Hypothalamus (tissue), 51 donors: ENCODE results near the gene NCEH1.
"Not testable (repeated sequence)": the region's sequence is repeated elsewhere in the genome, so short reads cannot be mapped to it uniquely, and the experiment has no call there.

Experiments used
- DNase-seq, 51 donors: peaks; one replicate each; lab custom pipeline; 2025; lab: John Stamatoyannopoulos, UW

Gene NCEH1

DNA sequence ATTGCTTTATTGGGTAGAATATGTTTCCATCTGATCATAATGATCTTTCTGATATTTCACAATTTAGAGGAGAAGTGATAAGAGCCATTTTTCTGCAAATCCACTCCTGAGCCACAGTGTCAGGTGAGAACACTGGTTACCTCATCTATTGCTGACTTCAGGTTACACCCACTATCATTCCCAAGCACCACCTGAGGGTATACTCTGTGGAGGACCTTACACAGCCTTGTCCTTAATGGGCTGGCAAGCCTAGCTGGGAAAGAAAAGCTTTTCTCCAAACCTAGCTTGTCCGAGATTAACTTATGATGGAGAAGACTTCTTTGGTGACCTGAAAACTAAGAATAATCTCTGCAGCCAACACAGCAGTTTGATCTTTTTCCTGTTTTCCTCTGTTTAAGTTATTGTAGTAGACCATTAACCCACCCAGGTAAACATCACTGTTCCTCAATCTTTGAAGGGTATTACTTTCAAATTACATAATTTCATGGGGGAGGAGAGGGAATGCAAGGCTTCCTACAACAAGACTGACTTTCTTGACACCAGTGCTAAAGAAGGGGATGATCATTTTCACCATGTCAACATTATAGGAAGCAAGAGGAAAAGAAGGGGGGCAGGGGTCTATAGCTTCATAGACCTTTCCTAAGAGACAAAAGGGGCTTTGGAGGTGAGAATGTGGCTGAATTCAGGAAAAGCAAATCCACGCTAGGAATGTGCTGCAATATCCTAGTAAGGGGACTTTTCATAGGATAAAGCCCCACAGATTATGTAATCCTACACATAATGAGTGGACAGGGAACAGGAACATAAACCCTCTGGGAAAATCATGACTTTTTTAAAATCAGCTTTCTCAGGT, 1.7 kb downstream of the NCEH1 start:
- no peak for DNase-seq

DNA sequence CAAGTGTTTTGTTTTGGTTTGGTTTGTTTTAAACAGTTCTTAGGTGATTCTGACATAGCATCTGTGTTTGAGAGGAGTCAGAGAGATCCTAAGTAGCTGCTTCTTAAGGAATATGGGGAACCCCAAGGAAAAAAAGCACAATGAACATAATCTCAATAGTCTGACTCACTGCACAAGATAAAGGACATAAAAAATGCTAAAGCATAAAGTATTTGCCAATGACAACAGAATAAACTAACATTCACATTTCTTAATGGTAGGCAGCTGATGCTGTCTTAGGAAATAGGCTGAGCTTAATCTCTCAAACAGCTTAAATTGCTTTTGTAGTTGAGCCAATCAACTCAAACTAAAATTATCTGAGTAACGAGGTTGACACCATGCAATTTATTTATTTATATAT, 2.9 kb downstream of the NCEH1 start:
- DNase-seq: no peak

DNA sequence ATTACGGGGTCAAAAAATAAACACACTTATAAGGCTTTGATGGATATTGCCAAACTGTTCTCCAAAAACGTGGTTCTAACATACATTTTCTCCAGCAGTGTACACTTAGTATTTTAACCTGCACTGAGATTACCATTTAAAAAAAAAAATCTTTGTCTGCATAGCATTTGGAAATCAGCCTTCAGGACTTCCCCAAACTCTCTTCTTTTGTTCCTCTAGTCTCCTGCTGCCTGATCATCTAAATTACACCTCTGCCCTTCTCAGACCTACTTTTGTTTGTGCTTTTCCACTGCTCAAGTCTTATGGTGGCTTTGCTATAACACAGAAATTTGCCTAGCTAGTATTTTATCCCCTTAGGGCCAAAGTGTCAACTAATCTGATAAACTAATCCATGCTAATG, 3.8 kb downstream of the NCEH1 start:
- no peak for DNase-seq

DNA sequence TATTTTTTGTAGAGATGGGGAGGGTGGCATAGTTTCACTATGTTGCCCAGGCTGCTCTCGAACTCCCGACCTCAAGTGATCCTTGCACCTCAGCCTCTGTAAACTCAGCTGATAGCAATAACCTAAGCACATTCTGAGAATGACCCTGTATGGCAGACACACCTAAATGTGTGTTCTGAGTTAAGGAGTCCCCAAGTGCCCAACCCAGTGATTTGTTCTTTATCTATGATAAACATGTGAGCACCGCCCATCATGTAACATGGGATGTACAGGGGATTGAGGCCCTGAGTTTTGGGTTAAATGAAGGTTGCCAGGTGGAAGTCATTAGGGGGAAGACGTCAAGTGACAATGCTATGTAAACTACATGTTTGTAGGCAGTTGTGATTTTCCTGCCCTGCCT, 5.7 kb downstream of the NCEH1 start:
- DNase-seq: no peak

DNA sequence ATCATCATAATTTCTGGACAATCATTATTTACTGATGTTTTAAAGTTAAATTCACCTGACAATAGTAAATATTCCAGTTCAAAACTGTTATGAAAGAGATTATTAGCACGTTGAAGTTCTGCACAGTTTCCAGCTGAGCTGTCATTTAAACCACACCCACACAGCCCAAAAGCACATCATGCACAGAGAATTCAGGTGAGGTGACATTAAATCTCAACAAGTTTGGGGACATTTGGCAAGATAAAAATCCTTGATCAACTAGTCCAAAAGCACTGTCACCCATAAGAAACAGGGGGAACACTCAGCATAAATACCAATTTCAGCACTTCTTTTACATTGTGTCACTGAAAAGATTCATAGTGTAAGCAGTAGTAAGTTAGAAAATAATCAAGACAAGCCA, 6.9 kb downstream of the NCEH1 start:
- DNase-seq: no peak

- DNase-seq: not testable (repeated sequence)
Measured at GRCh38 chr3:172702731-172703130, 8.1 kb downstream of the NCEH1 start.

DNA sequence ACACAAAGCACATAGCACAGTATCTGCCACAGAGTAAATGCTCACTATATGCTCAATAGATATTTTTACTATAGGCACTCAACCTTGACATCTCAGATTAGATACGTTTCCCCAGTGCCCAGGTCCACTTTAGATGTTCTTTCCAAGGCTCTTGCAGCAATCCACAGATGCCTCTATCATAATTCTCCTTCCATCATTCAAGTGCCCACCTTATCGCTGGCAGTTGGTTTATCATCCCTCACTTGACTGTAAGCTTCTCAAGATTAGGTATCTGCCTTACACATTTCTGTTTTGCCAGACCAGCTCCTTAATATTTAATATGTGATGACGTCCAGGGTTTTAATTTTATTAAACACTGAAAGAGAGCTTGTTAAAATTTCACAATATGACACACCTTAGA, 8.6 kb downstream of the NCEH1 start:
- no peak for DNase-seq

DNA sequence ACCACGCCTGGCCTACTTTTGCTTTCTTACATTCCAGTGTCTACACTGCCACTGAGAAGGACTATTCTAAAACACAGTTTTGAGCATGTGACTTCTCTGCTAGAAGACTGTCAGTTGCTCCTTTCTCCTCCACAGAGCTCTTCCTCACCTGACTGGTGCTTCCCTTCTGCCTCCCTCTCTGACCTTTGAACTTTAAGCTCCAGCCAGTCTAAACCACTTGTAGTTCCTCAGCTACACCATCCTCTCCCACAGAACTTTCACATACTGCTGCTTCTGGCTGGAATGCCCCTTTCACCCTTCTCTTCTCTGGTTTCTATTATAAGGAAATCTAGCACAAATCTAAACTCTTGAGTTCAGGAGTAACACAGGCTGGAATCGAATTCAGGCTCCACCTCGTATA, 9.1 kb downstream of the NCEH1 start:
- DNase-seq: no peak

DNA sequence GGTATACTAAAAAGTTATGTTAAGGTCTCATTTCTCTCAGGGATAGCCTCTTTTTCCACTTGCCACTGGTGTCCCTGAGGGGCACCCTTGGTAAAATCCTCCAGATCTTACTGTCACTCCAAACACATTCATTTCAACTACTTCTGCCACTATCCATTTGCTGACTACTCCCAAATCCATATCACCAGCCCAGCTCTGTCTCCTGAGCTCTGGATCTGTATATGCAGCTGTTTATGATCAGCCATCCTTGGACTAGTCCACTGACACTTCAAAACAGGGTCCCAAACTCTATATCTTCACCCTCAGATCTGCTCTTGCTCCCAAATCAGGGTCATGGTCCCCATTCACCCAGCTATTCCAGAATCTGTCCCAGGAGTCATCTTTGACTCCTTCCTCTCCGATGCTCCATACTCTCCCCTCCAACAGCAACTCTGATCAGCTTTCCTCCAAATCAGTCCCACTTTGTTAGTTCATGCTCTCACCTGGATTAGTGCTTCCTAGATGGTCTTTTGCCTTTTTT, 9.9 kb downstream of the NCEH1 start:
- no peak for DNase-seq

DNA sequence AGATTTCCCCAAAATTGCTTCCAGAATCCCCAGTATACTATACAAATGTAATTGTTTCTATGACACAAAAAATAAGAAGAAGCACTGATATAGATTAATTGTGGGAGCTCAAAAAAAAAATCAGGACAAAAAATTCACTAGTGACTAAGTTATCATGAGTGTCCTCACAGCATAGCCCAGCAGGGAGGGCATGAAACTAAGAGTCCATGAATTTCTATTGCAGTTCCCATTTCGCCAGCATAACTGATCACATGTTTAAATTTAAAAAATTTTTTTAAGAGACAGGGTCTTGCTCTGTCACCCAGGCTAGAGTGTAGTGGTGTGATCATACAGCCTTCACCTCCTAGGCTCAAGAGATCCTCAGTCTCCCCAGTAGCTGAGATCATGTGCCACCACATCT, 10.6 kb downstream of the NCEH1 start:
- DNase-seq: no peak

DNA sequence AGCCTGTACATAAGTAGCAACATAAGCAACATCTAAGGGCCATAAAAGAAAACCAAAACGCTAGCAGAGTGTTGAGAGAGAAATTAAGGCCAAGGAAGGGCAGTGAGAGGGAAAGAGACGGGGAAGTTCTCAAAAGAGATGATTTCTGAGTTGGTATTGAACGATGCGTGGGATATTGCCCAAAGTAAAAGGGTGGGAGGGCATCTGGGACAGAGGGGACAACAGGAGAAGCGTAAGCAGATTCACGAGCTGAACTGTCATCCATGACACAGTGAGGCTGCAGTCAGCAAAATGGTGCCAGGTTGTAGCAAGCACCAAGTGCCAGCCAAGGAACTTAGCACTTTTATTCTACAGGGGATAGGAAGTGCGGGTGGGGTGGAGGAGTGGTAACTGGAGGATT, 11.8 kb downstream of the NCEH1 start:
- DNase-seq: no peak

GRCh38 chr3:172698631-172699030, 12.2 kb downstream of the NCEH1 start:
- DNase-seq: peak in 6 of 51 donors; percentile 6 to 20 (median 12)

- no peak for DNase-seq
Measured at GRCh38 chr3:172697558-172697957, 13.3 kb downstream of the NCEH1 start.

GRCh38 chr3:172696357-172696756, 14.5 kb downstream of the NCEH1 start:
- no peak for DNase-seq

DNA sequence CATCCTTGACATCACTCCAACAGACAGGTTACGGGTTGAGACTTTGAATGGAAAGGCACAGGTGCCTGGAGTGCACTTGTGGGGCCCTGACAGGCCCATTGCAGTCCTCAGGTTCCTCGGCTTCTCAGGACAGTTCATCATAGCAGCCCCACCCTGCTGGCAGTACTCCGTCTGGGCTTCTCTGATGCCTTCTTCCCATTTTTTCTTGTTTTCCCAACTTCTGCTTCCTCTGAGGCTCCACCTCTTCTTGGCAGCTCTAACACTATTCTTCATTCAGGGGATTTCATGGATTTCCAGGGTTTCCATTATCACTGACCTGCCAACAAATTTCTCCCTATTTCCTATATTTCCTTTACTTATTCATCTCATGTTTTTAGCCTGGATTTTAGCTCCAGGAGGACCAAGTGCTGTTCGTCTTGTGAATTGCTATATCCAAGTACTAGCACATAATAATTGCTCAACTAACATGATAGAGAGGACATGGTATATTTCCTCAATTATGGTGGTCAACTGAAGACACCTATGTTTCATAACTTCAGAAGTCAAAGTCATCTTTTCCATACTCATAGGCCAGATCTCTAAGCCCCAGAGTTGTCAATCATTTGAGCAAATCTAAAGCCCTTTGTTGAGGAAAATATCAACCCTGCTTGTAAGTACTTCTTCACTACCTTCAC, 16.2 kb downstream of the NCEH1 start:
- no peak for DNase-seq

DNA sequence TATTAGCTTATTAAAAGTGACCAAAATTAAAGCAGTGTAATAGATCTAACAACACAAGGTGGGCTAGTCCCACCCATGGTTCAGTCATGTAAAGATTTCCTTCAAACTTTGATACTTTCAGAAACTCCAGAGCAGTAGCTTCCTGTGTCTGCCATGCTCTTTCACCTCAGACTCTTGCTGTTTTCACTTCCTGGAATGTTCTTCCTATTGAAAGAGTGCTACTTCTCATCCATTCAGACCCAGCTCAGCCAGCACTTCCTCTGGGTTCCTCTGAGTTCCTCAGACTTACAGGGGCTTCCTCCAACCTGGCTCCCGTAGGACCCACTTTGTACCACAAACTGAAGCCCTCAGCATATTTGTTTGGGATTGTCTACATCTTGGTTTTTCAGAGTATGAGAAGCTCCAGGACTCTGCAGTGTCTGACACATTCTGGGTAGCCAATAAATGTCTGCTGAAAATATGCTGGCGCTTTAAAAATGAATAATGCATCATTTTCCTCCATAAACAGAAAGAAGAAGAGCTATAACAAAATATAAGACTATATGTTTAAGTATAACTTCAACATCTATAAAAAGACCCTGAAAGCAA, 18.0 kb downstream of the NCEH1 start:
- DNase-seq: no peak

DNA sequence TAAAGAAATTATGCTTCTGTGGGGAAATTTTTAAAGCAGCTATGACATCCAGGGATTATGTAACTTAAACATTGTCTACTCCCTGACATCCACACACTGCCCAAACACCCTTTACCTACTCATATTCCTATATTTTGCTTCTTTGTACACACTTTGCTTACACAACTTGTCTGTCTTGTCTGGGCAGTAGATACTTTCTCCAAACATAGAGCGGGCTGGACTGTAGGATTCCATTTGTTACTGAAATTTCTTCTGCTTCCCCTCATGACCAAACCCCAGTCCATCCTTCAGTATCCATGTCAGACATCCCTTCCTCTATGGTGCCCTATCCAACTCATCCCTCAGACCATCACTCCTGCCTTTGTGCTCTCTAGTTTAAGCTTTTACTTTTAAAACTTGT, 19.9 kb downstream of the NCEH1 start:
- no peak for DNase-seq

- DNase-seq: no peak
Measured at GRCh38 chr3:172688588-172688987, 22.3 kb downstream of the NCEH1 start.

- DNase-seq: no peak
Measured at GRCh38 chr3:172687501-172687900, 23.4 kb downstream of the NCEH1 start.

- DNase-seq: no peak
Measured at GRCh38 chr3:172685331-172686214, 25.3 kb downstream of the NCEH1 start.

DNA sequence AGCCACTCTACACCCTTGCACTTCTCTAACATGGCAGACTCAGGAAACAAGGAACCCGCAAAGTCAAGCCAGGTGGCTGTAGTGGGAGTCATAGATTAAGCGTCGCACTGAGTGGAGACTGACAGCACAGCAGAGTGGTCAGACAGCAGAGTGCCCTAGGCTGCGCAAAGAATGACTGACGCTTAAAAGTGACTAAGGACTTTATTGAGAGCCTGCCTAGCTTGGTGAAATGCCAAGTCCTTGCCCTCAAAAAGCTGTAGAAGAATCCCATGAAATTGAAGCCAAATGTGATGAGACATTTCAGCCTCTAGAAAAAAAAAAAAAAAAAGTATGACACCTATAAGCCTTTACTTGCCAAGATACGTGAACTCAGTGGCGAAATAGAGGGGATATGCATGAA, 30.2 kb downstream of the NCEH1 start:
- DNase-seq: peak in 2 of 51 donors; percentile 11 to 32
